CD4-positive, alpha-beta T cell (primary cell): ENCODE data around the gene CTDSP2. TPM values are rescaled to one million over a fixed set of nuclear protein-coding genes. Genes with fewer than 3 reads are reported as not detected.
"Not testable (repeated sequence)": the region's sequence is repeated elsewhere in the genome, so short reads cannot be mapped to it uniquely, and the experiment has no call there.

Experiments used
- ATAC-seq: fragments of 200-7000 bp; cut with Tn5 transposase; one replicate; pipeline ENCODE4 v1.10.0; 2022; ENCODE audit warnings: mild to moderate bottlenecking; ENCODE audit not compliant: poor library complexity
- CTCF ChIA-PET: fragments of 350-600 bp; sonication (Branson Sonifier 250); formaldehyde crosslinking; loops from one replicate; lab custom pipeline; 2021; ENCODE audit warnings: antibody characterized with exemption, inconsistent platforms; lab: Charles Lee
- POLR2A ChIA-PET: fragments of 350-600 bp; sonication (Branson Sonifier 250); formaldehyde crosslinking; loops from one replicate; lab custom pipeline; 2021; ENCODE audit warnings: antibody characterized with exemption, inconsistent platforms; lab: Charles Lee
- DNase-seq, 14 experiments: peaks; one replicate each; pipeline ENCODE4 v3.0.0-alpha.2; 2013 to 2020; ENCODE audit warnings: mixed read lengths in 2 of 14
- H3K27ac ChIP-seq, 2 donors: one replicate each; pipeline versions ENCODE4 v1.5.1 to v1.7.0; 2013; ENCODE audit warnings: low read length in 2 of 2, low read depth in 1 of 2, mild to moderate bottlenecking in 1 of 2
- H3K27me3 ChIP-seq, 2 experiments: 1 replicate in 1 of 2; 2 replicates in 1 of 2; pipeline versions ENCODE4 v1.6.1 to v1.7.0; 2013; ENCODE audit warnings: low read length in 2 of 2, control low read depth in 1 of 2, mild to moderate bottlenecking in 1 of 2, moderate library complexity in 1 of 2; ENCODE audit not compliant: insufficient read depth in 2 of 2, control insufficient read depth in 1 of 2
- H3K36me3 ChIP-seq: one replicate; pipeline ENCODE4 v1.6.1; 2013; ENCODE audit warnings: low read length, control low read depth; ENCODE audit not compliant: insufficient read depth
- H3K4me1 ChIP-seq: one replicate; pipeline ENCODE4 v1.6.1; 2013; ENCODE audit warnings: low read length, control low read depth; ENCODE audit not compliant: insufficient read depth
- H3K4me3 ChIP-seq: one replicate; pipeline ENCODE4 v1.5.1; 2013; ENCODE audit warnings: mild to moderate bottlenecking, low read length, moderate library complexity
- H3K9me3 ChIP-seq, 2 experiments: 1 replicate in 1 of 2; 2 replicates in 1 of 2; pipeline versions ENCODE4 v1.6.1 to v1.7.0; 2013; ENCODE audit warnings: low read length in 2 of 2, mild to moderate bottlenecking in 2 of 2, control low read depth in 1 of 2, moderate library complexity in 1 of 2; ENCODE audit not compliant: control insufficient read depth in 1 of 2, insufficient read depth in 1 of 2
- H3K27ac Mint-ChIP-seq: one replicate; pipeline ENCODE4 v1.8.0; 2020; ENCODE audit warnings: mixed read lengths
- H3K27me3 Mint-ChIP-seq: one replicate; pipeline ENCODE4 v1.8.0; 2021; ENCODE audit warnings: mixed read lengths
- H3K36me3 Mint-ChIP-seq: one replicate; pipeline ENCODE4 v1.8.0; 2021; ENCODE audit warnings: low read depth, mixed read lengths
- H3K4me1 Mint-ChIP-seq: one replicate; pipeline ENCODE4 v1.8.0; 2021; ENCODE audit warnings: low read depth, mixed read lengths
- H3K4me3 Mint-ChIP-seq: one replicate; pipeline ENCODE4 v1.8.0; 2020; ENCODE audit warnings: mild to moderate bottlenecking, mixed read lengths
- H3K9me3 Mint-ChIP-seq: one replicate; pipeline ENCODE4 v1.8.0; 2020; ENCODE audit warnings: mixed read lengths
- CTCF ChIP-seq: fragments of 200-600 bp; IDR thresholded peaks from one replicate; pipeline ENCODE4 v1.8.0; 2022; ENCODE audit warnings: antibody characterized with exemption, mild to moderate bottlenecking
- intact Hi-C, 2 experiments: fragments of 100-400 bp; cut with DNase I in 1 of 2; cut with micrococcal nuclease in 1 of 2; formaldehyde crosslinking; loops; one replicate each; pipeline versions ENCODE4 v1.15.1 to v1.9.0; 2023 to 2025; cut with DNase I, micrococcal nuclease
- total RNA-seq, 174 experiments: library from RNA in 2 of 174; stranded (reverse) in 2 of 174; gene quantifications; one replicate each; pipeline ENCODE4 v1.2.3 and lab custom pipeline; 2021 to 2026

Gene CTDSP2
- total RNA-seq, 2 experiments from 2014 or later, result 86.2 to 86.4 TPM

DNA sequence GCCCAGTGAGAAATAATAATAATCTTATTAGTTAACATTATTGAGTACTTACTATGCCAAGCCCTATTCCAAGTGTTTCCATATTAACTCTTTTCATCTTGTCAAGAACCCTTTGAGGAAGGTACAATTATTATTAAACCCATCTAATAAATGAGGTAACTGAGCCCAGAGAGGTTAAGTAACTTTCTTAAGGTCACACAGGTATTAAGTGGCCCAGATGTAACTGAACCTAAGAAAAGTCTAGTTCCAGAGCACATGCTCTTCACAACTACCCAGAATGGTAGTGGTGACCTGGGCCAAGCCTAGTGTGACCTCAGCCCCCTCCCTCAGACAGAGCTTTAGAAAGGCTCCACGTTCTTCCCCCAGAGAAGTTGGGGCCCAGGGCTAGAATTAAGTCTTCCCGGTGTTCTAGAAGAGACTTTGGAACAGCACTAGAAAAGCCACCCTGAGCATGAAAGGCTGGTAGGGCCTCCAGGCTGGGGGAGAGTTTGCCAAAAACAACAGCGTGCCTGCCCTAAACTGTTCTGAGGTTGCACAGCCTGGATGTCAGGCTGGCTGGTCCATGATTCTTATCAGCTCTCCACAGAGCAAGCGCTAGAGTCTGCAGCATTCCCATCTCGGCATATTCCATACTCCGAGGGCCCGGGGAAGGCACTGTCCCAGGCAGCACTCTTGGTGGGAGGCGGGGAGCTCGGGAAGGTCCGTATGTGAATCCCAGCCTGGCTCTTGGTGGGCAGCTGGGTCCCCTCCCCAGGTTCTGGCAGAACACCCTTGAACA, 41.3 kb upstream of the CTDSP2 start:
- POLR2A ChIA-PET, result interaction anchor here (0.9 to 2.4 kb wide), 10 partner anchors 10 to 132 kb away, joined by 3 to 20 read pairs (median 3); partner anchors contain the start of gene CTDSP2
- intact Hi-C loops, result no loop called here
- no peak for ATAC-seq

DNA sequence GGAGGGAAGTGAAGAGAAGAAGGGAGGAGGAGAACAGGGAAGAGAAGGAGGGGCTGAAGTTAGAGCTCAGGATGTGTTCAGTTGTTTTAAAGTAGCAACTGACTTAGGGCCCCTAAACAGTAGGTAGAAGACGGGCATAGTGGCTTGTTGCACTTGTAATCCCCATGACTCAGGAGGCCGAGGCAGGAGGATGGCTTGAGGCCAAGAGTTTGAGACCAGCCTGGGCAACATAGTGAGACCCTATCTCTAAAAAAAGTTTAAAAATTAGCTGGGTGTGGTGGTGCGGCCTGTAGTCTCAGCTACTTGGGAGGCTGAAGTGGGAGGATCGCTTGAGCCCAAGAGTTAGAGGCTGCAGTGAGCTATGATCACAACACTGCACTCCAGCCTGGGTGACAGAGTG, 40.4 kb upstream of the CTDSP2 start:
- H3K9me3 ChIP-seq, result peaks cover 5 to 14% of the 10 kb centered on the region in 2 experiments
- H3K27me3 Mint-ChIP-seq, H3K36me3 ChIP-seq, DNase-seq, ATAC-seq, H3K4me3 ChIP-seq, H3K27ac ChIP-seq, H3K27me3 ChIP-seq, H3K4me3 Mint-ChIP-seq, H3K36me3 Mint-ChIP-seq, H3K9me3 Mint-ChIP-seq, intact Hi-C loops, H3K27ac Mint-ChIP-seq: not testable (repeated sequence)
- peaks cover 13% of the 10 kb centered on the region for H3K4me1 Mint-ChIP-seq
- ChIA-PET CTCF (interaction anchor here (0.6 kb wide), 1 partner anchor 54 kb away, joined by 4 read pairs; no protein-coding TSS in a partner anchor), POLR2A (interaction anchor here (1.0 kb wide), 3 partner anchors 10 to 44 kb away, joined by 3 read pairs; no protein-coding TSS in a partner anchor)
- peaks cover 22% of the 10 kb centered on the region for H3K4me1 ChIP-seq

More for the DNA sequence above, 41.3 kb upstream of the CTDSP2 start:
- peaks cover 0 to 4% of the 10 kb centered on the region in 2 experiments for H3K27me3 ChIP-seq
- H3K36me3 ChIP-seq, result no peaks in the 10 kb centered on the region
- no peak for TF ChIP-seq CTCF
- H3K4me3 Mint-ChIP-seq, result no peak overlapping the region
- DNase-seq, result no peak
- H3K9me3 ChIP-seq, result peaks cover 5 to 14% of the 10 kb centered on the region in 2 experiments
- H3K4me1 Mint-ChIP-seq, result peaks cover 13% of the 10 kb centered on the region
- peaks cover 22% of the 10 kb centered on the region for H3K4me1 ChIP-seq
- peaks cover 4% of the 10 kb centered on the region for H3K9me3 Mint-ChIP-seq
- CTCF ChIA-PET, result interaction anchor here (0.7 to 1.3 kb wide), 3 partner anchors 11 to 39 kb away, joined by 3 to 4 read pairs (median 3); no protein-coding TSS in a partner anchor
- H3K27me3 Mint-ChIP-seq, result no peaks in the 10 kb centered on the region
- H3K27ac Mint-ChIP-seq, result peak overlapping the region; percentile 68
- H3K27ac ChIP-seq, result no peak overlapping the region
- H3K36me3 Mint-ChIP-seq, result peaks cover 6% of the 10 kb centered on the region
- H3K4me3 ChIP-seq, result no peak overlapping the region

DNA sequence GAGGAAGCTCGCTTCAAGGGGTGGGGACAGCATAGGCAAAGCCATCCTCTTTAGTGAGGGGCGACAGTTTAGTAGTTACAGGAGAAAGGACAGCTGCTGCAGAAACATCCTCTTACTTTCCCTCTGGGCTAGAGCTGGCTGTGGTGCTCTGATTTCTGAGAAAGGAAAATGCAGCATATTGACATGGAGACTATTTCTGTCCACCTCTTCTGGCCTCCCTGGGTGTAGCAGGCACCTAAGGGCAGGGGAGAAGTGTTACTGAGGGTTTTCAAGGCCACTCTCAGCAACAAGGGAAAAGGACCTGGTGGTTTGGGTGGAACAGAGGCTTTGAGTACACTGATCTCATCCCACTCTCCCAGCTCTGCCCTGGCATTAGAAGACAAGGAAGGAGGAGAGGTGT, 40.0 kb upstream of the CTDSP2 start:
- ATAC-seq (no peak), DNase-seq (no peak)
- H3K27me3 ChIP-seq, result peaks cover 0 to 4% of the 10 kb centered on the region in 2 experiments
- TF ChIP-seq CTCF, result no peak
- Mint-ChIP-seq H3K4me3 (no peak overlapping the region), H3K27me3 (no peaks in the 10 kb centered on the region), H3K36me3 (peaks cover 6% of the 10 kb centered on the region), H3K9me3 (peaks cover 4% of the 10 kb centered on the region), H3K4me1 (peaks cover 13% of the 10 kb centered on the region), H3K27ac (no peak overlapping the region)
- peaks cover 22% of the 10 kb centered on the region for H3K4me1 ChIP-seq
- H3K27ac ChIP-seq, result no peak overlapping the region
- no peak overlapping the region for H3K4me3 ChIP-seq
- ChIA-PET POLR2A (interaction anchor here (1.0 kb wide), 3 partner anchors 10 to 44 kb away, joined by 3 read pairs; no protein-coding TSS in a partner anchor), CTCF (no interaction called here)
- H3K36me3 ChIP-seq, result no peaks in the 10 kb centered on the region
- intact Hi-C loops, result no loop called here
- peaks cover 5 to 14% of the 10 kb centered on the region in 2 experiments for H3K9me3 ChIP-seq
